ENCODE results near the gene TUBA8.

DNA sequence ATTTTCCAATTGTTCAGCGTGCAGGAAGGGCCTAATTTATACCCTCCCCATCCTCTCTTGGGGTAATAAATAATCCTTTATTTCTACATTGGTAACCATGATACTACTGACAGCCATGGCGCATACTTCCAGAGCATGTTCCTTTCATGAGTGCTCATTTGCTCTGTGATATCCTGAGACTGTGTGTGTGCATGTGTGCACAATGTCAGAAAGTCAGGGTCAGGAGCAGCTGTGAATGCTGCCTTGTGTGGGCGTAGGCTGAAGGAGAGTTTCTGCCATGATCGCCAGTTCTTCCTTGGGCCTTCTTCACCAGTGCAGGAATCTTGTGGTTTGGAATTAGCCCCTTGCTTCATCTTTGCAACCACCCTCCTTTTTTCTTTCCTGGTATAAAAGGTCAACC lies 10.2 kb downstream of the TUBA8 start:
- TF ChIP-seq POLR2A (IDR thresholded peaks at IDR 0.05) (no peak), CTCF (IDR thresholded peaks at IDR 0.05) (no peak), POLR2AphosphoS5 (IDR thresholded peaks at IDR 0.05; ENCODE audit: insufficient read depth in 1 of 2, low read depth in 1 of 2) (no peak)

Data from vagina (tissue), 2 donors.